Stimulated activated CD4-positive, alpha-beta T cell treated with anti-CD3 and anti-CD28 coated beads, Interleukin-1b, Interleukin-23, amount 100 ng/mL, for 24 hours (primary cell): ENCODE measurements around the gene TMTC1.
A peak's percentile ranks its signal among the peaks of the same experiment; 100 is the strongest.
"Not testable (repeated sequence)": the region's sequence is repeated elsewhere in the genome, so short reads cannot be mapped to it uniquely, and the experiment has no call there.

Experiments
- DNase-seq, 4 experiments: peaks; one replicate each; pipeline ENCODE4 v3.0.0-alpha.2; 2020; ENCODE audit warnings: low read depth in 4 of 4, low spot score in 1 of 4

TMTC1 gene

DNA sequence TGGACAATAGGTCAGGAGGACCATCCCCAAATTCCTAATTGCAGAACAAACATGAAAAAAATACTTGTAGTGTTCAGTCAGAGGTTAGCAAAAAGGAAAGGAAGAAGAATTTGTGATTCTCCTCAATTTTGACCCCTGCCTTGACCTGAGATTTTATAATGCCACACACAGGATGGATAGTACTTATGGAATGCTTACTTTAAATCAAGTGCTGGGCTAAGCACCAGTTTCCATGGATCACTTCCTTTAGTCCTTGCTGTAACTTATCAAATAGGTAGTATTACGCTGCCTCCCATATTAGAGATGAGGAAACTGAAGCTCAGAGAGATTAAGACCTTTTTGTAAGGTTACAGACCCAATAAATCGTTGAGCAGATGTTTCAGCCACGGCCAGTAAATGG lies 205.0 kb downstream of the TMTC1 start:
- DNase-seq = no peak

DNA sequence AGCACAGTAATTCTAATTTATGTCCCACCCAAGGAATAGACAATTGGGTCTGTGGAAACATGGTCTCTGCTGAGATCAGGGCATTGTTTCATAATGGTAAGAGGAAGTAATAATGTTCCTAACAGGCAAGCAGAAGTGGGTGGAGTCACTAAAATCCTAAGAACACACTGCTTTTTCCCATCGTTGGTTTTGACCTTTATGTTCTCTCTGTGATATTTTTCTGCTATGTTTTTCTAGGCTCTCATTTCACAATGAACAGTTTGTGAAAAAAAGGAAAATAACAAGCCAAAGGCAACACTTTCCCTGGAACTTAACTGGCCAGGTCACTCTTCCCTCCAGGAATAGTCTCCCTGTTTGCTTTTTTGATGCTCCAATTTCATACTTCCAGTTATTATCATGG lies 205.7 kb downstream of the TMTC1 start:
- DNase-seq = no peak

DNA sequence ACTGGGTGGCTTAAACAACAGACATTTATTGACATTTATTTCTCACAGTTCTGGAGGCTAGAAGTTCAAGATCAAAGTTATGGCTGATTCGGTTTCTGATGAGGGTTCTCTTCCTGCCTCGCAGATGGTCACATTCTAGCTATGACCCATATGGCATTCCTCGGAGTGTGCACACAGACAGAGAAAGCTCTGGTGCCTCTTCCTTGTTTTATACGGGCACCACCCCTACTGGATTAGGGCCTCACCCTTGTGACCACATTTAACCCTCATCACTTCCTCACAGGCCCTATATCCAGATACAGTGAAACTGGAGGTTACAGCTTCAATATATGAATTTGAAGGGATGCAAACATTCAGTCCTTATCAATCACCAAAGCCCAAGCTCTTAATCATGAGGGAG lies 209.2 kb downstream of the TMTC1 start:
- no peak for DNase-seq

DNA sequence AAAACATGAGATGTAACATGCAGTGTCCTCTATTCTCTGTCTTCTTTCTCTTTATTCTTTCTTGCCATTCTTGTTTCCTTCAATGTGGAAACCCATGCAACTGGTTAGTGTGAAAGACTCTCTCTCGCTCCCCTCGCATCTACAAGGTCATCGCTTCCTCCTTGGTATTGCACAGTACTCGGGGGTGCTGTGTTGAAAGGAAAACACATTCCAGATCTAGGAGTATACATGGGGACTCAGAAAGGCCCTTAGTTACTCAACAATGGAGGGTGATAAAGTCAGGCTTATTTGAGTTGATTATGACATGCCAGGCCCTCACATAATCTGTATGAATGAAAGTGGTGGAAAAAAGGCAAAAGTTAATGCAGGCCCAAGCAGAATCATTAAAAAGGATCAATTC lies 210.8 kb downstream of the TMTC1 start:
- DNase-seq = no peak

DNA sequence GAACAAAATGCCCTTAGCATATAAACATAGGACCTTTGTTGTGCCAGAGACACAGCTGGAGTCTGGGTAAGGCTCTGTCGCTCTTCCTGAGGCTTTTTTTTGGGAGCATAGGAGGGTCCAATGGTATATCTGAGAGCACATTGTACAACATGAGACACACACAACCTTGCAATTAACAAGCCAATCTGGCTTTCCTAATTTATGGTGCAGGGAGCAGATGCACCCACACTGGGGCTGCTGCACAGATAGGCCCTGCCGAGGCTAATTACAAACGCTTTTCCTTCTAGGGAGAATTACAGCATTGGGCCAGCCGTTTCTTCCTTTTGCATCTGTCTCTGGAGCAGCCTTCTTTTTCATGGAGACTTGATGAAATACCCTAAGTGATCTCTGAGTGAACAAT lies 211.3 kb downstream of the TMTC1 start:
- no peak for DNase-seq

GRCh38 chr12:29569132-29569757 lies 214.5 kb downstream of the TMTC1 start:
- DNase-seq = no peak

DNA sequence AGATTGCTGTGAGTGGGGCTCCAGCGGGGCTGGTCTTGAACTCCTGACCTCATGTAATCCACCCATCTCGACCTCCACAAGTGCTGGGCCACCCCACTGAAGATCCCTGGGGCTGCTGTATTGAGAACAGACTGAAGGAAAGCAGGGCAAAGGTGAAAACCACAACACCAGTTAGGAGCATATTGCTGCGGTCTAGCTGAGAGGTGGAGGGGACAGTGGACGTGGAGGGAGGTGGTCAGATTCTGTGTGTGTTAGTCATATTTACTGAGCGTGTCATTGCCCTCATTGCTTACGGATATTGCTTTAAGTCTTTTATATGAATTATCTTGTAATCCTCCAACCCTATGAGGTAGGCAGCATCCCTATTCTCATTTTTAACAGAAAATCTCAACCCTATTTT lies 217.3 kb downstream of the TMTC1 start:
- DNase-seq = no peak

GRCh38 chr12:29565727-29566126 lies 218.0 kb downstream of the TMTC1 start:
- no peak for DNase-seq

DNA sequence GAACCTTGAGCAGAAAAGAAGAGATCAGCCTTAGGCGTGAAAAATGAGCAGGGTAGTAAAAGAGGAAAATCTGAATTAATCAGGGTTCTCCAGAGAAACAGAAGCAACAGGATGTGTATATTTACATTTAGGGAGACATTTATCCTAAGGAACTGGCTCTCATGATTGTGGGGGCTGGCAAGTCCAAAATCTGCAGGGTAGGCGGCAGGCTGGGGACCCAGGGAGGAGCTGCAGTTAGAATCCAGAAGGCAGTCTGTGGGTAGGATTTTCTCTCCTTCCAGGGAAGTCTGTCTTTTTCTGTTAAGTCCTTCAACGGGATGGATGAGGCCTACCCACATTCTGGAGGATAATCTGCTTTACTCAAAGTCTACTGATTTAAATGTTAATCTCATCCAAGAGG lies 218.8 kb downstream of the TMTC1 start:
- DNase-seq = no peak

GRCh38 chr12:29563636-29564035 lies 220.1 kb downstream of the TMTC1 start:
- DNase-seq = no peak

- no peak for DNase-seq
Observed at GRCh38 chr12:29563071-29563470, 220.7 kb downstream of the TMTC1 start.

- no peak for DNase-seq
Observed at GRCh38 chr12:29562110-29562804, 221.5 kb downstream of the TMTC1 start.

GRCh38 chr12:29561664-29562071 lies 222.1 kb downstream of the TMTC1 start:
- no peak for DNase-seq

- DNase-seq = no peak
Observed at GRCh38 chr12:29559198-29559597, 224.5 kb downstream of the TMTC1 start.

GRCh38 chr12:29556363-29556762 lies 227.4 kb downstream of the TMTC1 start:
- no peak for DNase-seq

- not testable (repeated sequence) for DNase-seq
Observed at GRCh38 chr12:29555451-29555850, 228.3 kb downstream of the TMTC1 start.

- no peak for DNase-seq
Observed at GRCh38 chr12:29552994-29553748, 230.6 kb downstream of the TMTC1 start.

GRCh38 chr12:29552324-29552927 lies 231.3 kb downstream of the TMTC1 start:
- peak; percentile 30 to 48 (median 39) for DNase-seq

DNA sequence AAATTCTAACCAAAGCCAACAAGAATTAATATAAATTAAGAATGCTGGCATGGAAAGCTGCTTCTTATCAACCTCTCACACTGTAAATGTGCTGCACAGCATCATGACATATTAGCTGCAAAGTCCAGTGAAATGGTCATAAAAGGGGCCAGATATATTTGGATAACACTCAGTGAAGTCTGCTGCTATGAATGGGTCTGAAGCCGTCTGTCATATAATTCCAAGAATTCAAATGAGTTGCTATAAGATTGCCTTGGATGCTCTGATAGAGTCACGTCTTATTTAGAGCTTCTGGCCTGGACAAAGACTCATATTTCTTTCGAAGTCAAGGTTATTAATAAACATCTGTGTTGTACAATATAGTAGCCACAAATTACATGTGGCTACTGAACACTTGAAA lies 231.9 kb downstream of the TMTC1 start:
- no peak for DNase-seq

DNA sequence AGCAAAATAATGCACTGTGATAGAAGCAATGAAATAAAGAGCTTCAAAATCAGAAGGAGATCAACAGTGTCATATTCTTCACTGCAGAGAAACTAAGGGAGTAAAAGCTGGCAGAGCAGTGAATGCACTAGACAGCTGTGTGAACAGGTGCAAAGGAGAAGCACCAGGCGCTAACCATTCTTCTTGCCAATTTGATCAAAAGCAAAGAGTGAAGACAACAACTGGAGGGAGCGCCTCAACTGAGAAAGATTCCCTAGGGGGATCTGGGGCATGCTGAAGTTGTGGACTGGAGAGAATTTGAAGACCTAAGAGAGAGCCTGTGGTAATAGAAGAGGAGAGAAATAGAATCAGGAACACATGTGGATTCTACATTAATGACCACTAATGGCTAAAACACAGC lies 235.9 kb downstream of the TMTC1 start:
- no peak for DNase-seq

DNA sequence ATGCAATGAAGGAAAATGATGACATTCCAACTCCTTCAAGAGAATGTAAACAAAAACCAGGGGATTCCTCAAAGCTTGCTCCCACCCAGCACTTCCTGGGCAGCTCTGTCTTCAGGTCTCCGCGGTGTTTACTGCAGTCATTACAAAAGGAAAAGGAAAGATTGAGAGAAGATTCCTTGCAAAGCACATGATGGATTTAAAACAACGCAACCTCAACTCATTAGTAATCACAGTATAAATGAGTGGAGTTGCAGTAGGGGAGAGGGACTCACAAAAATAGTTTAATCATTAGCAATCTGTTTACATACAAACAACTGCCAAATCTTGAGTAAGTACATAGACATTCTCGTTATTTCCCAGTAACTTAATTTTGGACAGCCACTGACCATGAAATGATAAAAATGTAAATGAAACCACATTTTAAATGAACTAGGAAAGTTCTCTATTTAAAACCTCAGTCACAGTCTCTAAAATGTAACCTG lies 236.6 kb downstream of the TMTC1 start:
- DNase-seq = no peak

- DNase-seq = no peak
Observed at GRCh38 chr12:29546000-29546399, 237.7 kb downstream of the TMTC1 start.
